ENCODE measurements around the gene NFIA. TPM values are rescaled to one million over a fixed set of nuclear protein-coding genes. Genes with fewer than 3 reads are reported as not detected.

NFIA gene
- total and polyA plus RNA-seq, 2 donors (not counting 1 experiment from before 2014, with no cell fraction given) = 0.28 to 0.54 TPM

DNA sequence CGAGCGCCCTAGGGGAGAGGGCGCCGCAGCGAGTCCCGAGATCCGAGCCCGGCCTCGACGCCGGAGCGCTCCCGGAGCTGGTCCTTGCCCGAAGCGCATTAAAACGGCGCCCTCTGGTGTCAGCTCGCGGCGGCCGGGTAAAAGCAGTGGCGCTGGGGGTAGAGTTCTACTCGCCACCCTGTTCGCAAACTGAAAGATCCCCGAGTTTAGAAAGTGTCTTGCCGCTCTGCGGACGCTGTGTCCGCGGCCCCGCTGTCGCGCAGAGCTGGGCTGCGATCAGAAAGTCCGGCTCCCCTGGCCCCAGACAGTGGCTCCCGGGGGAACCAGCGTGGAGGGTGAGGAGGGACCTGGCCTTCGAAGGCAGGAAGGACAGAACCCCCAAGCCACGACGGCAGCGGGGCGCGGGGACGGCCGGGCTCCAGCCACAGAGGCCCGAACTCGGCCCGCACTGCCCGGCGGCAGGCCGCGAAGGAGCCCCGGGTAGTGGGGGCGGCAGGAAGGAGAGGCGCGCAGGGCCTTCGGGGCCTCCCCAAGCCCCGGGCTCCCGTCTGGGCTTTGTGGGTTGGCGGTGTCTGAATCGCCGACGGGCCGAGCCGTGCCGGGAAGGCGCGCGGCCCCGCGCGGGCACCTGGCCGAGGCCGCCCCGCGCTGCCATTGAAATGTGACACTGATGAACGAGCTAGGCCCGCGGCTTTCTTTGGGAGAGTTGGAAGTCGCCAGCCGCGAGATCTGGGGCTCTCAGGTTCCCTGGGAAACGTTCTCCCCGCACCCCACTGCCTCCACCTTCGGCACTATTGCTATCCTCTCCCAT is 39.1 kb upstream of the NFIA start:
- ATAC-seq (ENCODE audit: low read depth) = peak; percentile 74
- Histone ChIP-seq H2AFZ (ENCODE audit: insufficient read depth, low read depth, low read length, poor library complexity, severe bottlenecking) (peak overlapping the region; percentile 84), H3K79me2 (ENCODE audit: control insufficient read depth, insufficient read depth, low read length) (no peaks in the 10 kb centered on the region), H3K9ac (ENCODE audit: low read length) (peak overlapping the region; percentile 52), H3K27ac (ENCODE audit: low read length in 2 of 2) (no peak overlapping the region), H3K4me2 (replicated peaks; ENCODE audit: low read depth, low read length, poor library complexity, severe bottlenecking) (peak overlapping the region; percentile 80), H4K20me1 (ENCODE audit: control insufficient read depth, insufficient read depth, low read length, poor library complexity, severe bottlenecking) (no peaks in the 10 kb centered on the region), H3K27me3 (replicated peaks in 1 of 4; ENCODE audit: control extremely low read depth in 1 of 4, control insufficient read depth in 3 of 4, insufficient read depth in 4 of 4, low read length in 3 of 4) (peaks cover 0 to 36% (median 25%) of the 10 kb centered on the region in 4 experiments), H3K9me3 (ENCODE audit: control extremely low read depth in 1 of 3, control insufficient read depth in 2 of 3, insufficient read depth in 1 of 3, low read length in 2 of 3) (peaks cover 0 to 6% (median 0%) of the 10 kb centered on the region in 3 donors), H3K4me3 (ENCODE audit: control extremely low read depth in 1 of 5, extremely low read depth in 1 of 5, insufficient read depth in 1 of 5, low read depth in 2 of 5, low read length in 4 of 5) (peak overlapping the region in 4 of 5 experiments; percentile 22 to 45 (median 42)), H3K4me1 (ENCODE audit: control insufficient read depth in 2 of 2, insufficient read depth in 2 of 2, low read length in 2 of 2) (peaks cover 9 to 14% of the 10 kb centered on the region in 2 donors), H3K36me3 (replicated peaks in 1 of 2; ENCODE audit: control extremely low read depth in 1 of 2, control insufficient read depth in 1 of 2, extremely low read depth in 1 of 2, insufficient read depth in 2 of 2, low read length in 1 of 2) (no peaks in the 10 kb centered on the region)
- peaks cover 58% of the 10 kb centered on the region for H3K27me3 Mint-ChIP-seq
- DNase-seq = peak; percentile 76
- 18% methylated on average over 83 of the region's 85 CpGs for WGBS (ENCODE audit: insufficient coverage)
- ChIA-PET CTCF (interaction anchor here (0.8 to 2.0 kb wide), 9 partner anchors 8 to 886 kb away, joined by 3 to 7 read pairs (median 4); no protein-coding TSS in a partner anchor), POLR2A (no interaction called here)
- TF ChIP-seq, protein P1, sequence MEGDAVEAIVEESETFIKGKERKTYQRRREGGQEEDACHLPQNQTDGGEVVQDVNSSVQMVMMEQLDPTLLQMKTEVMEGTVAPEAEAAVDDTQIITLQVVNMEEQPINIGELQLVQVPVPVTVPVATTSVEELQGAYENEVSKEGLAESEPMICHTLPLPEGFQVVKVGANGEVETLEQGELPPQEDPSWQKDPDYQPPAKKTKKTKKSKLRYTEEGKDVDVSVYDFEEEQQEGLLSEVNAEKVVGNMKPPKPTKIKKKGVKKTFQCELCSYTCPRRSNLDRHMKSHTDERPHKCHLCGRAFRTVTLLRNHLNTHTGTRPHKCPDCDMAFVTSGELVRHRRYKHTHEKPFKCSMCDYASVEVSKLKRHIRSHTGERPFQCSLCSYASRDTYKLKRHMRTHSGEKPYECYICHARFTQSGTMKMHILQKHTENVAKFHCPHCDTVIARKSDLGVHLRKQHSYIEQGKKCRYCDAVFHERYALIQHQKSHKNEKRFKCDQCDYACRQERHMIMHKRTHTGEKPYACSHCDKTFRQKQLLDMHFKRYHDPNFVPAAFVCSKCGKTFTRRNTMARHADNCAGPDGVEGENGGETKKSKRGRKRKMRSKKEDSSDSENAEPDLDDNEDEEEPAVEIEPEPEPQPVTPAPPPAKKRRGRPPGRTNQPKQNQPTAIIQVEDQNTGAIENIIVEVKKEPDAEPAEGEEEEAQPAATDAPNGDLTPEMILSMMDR (IDR thresholded peaks at IDR 0.05) = peak; percentile 81
- no peak for TF ChIP-seq EZH2 (IDR thresholded peaks at IDR 0.05; ENCODE audit: borderline replicate concordance, insufficient read depth, low read depth, low read length, poor library complexity, severe bottlenecking)
- H3K4me1 Mint-ChIP-seq = peaks cover 5% of the 10 kb centered on the region
- peak overlapping the region; percentile 74 for H3K4me3 Mint-ChIP-seq
- H3K9me3 Mint-ChIP-seq (ENCODE audit: insufficient read depth) = no peaks in the 10 kb centered on the region
- intact Hi-C loops (cut with micrococcal nuclease) = loop anchor here (2.0 to 10.0 kb wide), 2 partner anchors 410 to 1068 kb away; no protein-coding TSS in a partner anchor
- no peak overlapping the region for H3K27ac Mint-ChIP-seq

DNA sequence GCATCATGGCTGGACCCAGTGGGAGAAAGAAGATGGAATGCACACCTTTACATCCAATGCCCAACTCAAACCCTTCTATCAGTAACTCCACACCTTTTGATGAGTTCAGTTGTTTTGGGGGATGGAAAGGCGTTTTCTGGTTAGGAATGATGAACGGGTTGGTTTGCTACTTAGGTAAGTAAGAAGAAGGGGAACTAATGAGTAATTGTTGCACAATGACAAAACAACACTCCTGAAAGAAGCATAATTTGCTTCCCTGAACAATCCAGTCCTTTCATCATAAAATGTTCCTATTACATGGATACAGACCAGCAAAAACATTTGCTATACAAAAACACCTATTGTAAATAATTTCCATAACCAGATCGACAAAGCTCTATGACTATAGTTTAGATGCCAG is 35.9 kb upstream of the NFIA start:
- no peaks in the 10 kb centered on the region for H3K79me2 ChIP-seq (ENCODE audit: control insufficient read depth, insufficient read depth, low read length)
- no peak for ATAC-seq (ENCODE audit: low read depth)
- POLR2A ChIA-PET = no interaction called here
- no peak overlapping the region for H3K4me3 ChIP-seq (ENCODE audit: control extremely low read depth in 1 of 5, extremely low read depth in 1 of 5, insufficient read depth in 1 of 5, low read depth in 2 of 5, low read length in 4 of 5)
- H2AFZ ChIP-seq (ENCODE audit: insufficient read depth, low read depth, low read length, poor library complexity, severe bottlenecking) = no peak overlapping the region
- H3K27ac ChIP-seq (ENCODE audit: low read length in 2 of 2) = no peak overlapping the region
- no peaks in the 10 kb centered on the region for H4K20me1 ChIP-seq (ENCODE audit: control insufficient read depth, insufficient read depth, low read length, poor library complexity, severe bottlenecking)
- peaks cover 0 to 6% (median 0%) of the 10 kb centered on the region in 3 donors for H3K9me3 ChIP-seq (ENCODE audit: control extremely low read depth in 1 of 3, control insufficient read depth in 2 of 3, insufficient read depth in 1 of 3, low read length in 2 of 3)
- no peaks in the 10 kb centered on the region for H3K36me3 ChIP-seq (replicated peaks in 1 of 2; ENCODE audit: control extremely low read depth in 1 of 2, control insufficient read depth in 1 of 2, extremely low read depth in 1 of 2, insufficient read depth in 2 of 2, low read length in 1 of 2)
- no CpG with 5 or more reads among the region's 3 CpGs for WGBS (ENCODE audit: insufficient coverage)
- H3K4me3 Mint-ChIP-seq = no peak overlapping the region
- TF ChIP-seq, protein P1 (IDR thresholded peaks at IDR 0.05) = no peak
- TF ChIP-seq EZH2 (IDR thresholded peaks at IDR 0.05; ENCODE audit: borderline replicate concordance, insufficient read depth, low read depth, low read length, poor library complexity, severe bottlenecking) = no peak
- no peak overlapping the region for H3K4me2 ChIP-seq (replicated peaks; ENCODE audit: low read depth, low read length, poor library complexity, severe bottlenecking)
- H3K27me3 Mint-ChIP-seq = peaks cover 49% of the 10 kb centered on the region
- no peaks in the 10 kb centered on the region for H3K9me3 Mint-ChIP-seq (ENCODE audit: insufficient read depth)
- peaks cover 13% of the 10 kb centered on the region for H3K4me1 Mint-ChIP-seq
- peaks cover 22 to 26% of the 10 kb centered on the region in 2 donors for H3K4me1 ChIP-seq (ENCODE audit: control insufficient read depth in 2 of 2, insufficient read depth in 2 of 2, low read length in 2 of 2)
- intact Hi-C loops (cut with micrococcal nuclease) = loop anchor here (10.0 kb wide), 1 partner anchor 1072 kb away; no protein-coding TSS in a partner anchor
- peaks cover 0 to 39% (median 35%) of the 10 kb centered on the region in 4 experiments for H3K27me3 ChIP-seq (replicated peaks in 1 of 4; ENCODE audit: control extremely low read depth in 1 of 4, control insufficient read depth in 3 of 4, insufficient read depth in 4 of 4, low read length in 3 of 4)
- DNase-seq = no peak
- no peak overlapping the region for H3K27ac Mint-ChIP-seq
- no peak overlapping the region for H3K9ac ChIP-seq (ENCODE audit: low read length)
- CTCF ChIA-PET = interaction anchor here (1.5 kb wide), 1 partner anchor 406 kb away, joined by 6 read pairs; no protein-coding TSS in a partner anchor

Measured in B cell (primary cell).